Measurements from ENCODE around the gene ZBTB11. TPM values are rescaled to one million over a fixed set of nuclear protein-coding genes. Genes with fewer than 3 reads are reported as not detected.
A peak's percentile ranks its signal among the peaks of the same experiment; 100 is the strongest.
"Not testable (repeated sequence)": the region's sequence is repeated elsewhere in the genome, so short reads cannot be mapped to it uniquely, and the experiment has no call there.

ZBTB11 gene
- total and polyA plus RNA-seq, 12 donors: 4.9 to 20.0 (median 14.2) TPM

DNA sequence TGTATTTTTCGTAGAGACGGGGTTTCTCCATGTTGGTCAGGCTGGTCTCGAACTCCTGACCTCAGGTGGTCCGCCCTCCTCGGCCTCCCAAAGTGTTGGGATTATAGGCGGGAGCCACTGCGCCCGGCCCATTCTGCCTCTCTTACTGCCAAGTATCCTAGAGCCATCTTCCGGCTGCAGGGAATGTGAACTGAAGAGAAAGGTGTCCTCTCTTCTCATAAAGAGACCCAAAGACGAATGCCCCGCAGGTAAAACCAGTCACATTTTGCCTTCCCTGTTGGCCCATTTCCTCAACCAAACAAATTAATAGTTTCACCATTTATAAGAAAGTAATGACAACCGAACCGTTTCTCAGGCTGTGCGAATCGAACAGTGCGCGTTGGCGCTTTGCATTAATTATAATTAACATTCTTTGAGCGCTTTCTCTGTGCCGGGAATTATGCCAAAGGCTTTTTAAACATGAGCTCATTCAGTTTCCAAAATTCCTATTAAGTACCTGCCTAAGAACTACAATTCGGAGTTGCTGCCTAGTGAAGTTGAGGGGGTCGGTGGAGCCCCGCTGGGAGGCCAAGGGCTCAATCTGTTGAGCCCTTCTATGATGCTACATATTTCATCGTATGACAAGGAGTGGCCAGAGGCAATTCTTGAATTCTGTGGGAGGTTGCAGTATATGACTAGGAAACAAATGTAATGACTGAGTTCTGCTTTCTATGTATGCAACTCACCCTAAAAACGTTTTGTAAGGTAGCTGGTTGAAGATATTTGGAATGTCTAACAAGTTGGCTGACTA is 10.4 kb upstream of the ZBTB11 start:
- peak overlapping the region in 3 of 4 donors; percentile 14 to 76 (median 21) for H3K4me3 ChIP-seq
- peak in 2 of 7 donors; percentile 27 to 42 for DNase-seq
- WGBS, 4 donors: 44 to 61% (median 57%) methylated on average over 23 to 25 of the region's 25 CpGs
- H3K36me3 ChIP-seq (replicated peaks in 1 of 2): peaks cover 0 to 33% of the 10 kb centered on the region in 2 donors
- TF ChIP-seq, protein P1, sequence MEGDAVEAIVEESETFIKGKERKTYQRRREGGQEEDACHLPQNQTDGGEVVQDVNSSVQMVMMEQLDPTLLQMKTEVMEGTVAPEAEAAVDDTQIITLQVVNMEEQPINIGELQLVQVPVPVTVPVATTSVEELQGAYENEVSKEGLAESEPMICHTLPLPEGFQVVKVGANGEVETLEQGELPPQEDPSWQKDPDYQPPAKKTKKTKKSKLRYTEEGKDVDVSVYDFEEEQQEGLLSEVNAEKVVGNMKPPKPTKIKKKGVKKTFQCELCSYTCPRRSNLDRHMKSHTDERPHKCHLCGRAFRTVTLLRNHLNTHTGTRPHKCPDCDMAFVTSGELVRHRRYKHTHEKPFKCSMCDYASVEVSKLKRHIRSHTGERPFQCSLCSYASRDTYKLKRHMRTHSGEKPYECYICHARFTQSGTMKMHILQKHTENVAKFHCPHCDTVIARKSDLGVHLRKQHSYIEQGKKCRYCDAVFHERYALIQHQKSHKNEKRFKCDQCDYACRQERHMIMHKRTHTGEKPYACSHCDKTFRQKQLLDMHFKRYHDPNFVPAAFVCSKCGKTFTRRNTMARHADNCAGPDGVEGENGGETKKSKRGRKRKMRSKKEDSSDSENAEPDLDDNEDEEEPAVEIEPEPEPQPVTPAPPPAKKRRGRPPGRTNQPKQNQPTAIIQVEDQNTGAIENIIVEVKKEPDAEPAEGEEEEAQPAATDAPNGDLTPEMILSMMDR (IDR thresholded peaks at IDR 0.05): no peak
- no peaks in the 10 kb centered on the region for H3K9me3 ChIP-seq (replicated peaks in 1 of 3)
- H3K27ac ChIP-seq: peak overlapping the region; percentile 76 to 96 (median 95)
- H3K4me1 ChIP-seq (replicated peaks in 1 of 2): peaks cover 15 to 42% of the 10 kb centered on the region in 2 donors
- no peaks in the 10 kb centered on the region for H3K27me3 ChIP-seq
- intact Hi-C loops (cut with DNase I): no loop called here

DNA sequence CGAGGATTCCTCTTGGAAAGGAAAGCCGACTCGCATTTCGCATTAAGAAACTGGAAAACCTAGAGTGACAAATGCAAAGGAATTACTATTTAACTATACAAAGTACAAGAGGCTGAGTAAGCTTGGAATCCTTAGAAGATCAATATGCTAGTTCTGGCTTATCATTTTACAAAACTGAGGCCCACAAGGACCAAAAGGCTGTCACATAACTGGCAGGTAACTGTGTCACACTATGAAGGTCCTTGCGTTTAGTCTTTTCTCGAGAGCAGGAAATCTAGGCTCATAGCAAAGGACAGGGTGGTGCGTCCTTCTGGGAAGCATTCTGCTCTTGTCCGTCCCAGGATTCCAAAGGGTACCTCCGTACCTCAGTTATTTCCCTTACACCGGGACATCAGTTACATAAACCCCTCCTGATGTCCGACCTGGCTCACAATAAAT is 9.0 kb upstream of the ZBTB11 start:
- Histone ChIP-seq H3K4me1 (replicated peaks in 1 of 2) (peaks cover 15 to 44% of the 10 kb centered on the region in 2 donors), H3K9me3 (replicated peaks in 1 of 3) (no peaks in the 10 kb centered on the region), H3K4me3 (peak overlapping the region; percentile 14 to 86 (median 70)), H3K27me3 (no peaks in the 10 kb centered on the region), H3K27ac (peak overlapping the region; percentile 71 to 96 (median 95)), H3K36me3 (replicated peaks in 1 of 2) (peaks cover 0 to 47% of the 10 kb centered on the region in 2 donors)
- peak in 1 of 7 donors; percentile 16 for DNase-seq
- WGBS, 4 donors: 1 to 4% (median 1%) methylated on average over 10 to 11 of the region's 11 CpGs
- TF ChIP-seq POLR2A (IDR thresholded peaks at IDR 0.05): no peak
- TF ChIP-seq, protein P1 (IDR thresholded peaks at IDR 0.05): no peak
- intact Hi-C loops (cut with DNase I): no loop called here

DNA sequence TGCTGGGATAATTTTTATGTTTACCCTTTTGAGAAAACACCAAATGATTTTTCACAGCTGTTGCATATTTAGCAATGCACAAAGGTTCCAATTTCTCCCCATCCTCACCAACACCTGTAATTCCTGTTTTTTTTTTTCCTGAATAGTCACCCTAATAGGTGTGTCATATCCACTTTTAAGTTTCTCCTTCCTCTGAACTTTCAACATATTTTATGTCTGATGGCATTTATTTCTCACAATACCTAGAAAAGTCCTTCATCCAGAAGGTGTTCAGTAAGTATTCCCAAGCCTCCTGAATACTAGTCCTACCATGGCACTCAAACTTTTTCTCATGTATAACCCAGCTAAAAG is 8.1 kb upstream of the ZBTB11 start:
- peak overlapping the region in 4 of 5 donors; percentile 92 to 96 (median 95) for H3K27ac ChIP-seq
- no peaks in the 10 kb centered on the region for H3K27me3 ChIP-seq
- intact Hi-C loops (cut with DNase I): no loop called here
- no peak for DNase-seq
- H3K4me1 ChIP-seq (replicated peaks in 1 of 2): peaks cover 15 to 49% of the 10 kb centered on the region in 2 donors
- no peaks in the 10 kb centered on the region for H3K9me3 ChIP-seq (replicated peaks in 1 of 3)
- TF ChIP-seq, protein P1 (IDR thresholded peaks at IDR 0.05): no peak
- TF ChIP-seq POLR2A (IDR thresholded peaks at IDR 0.05): no peak
- peak overlapping the region in 2 of 4 donors; percentile 76 to 86 for H3K4me3 ChIP-seq
- H3K36me3 ChIP-seq (replicated peaks in 1 of 2): peaks cover 0 to 56% of the 10 kb centered on the region in 2 donors

DNA sequence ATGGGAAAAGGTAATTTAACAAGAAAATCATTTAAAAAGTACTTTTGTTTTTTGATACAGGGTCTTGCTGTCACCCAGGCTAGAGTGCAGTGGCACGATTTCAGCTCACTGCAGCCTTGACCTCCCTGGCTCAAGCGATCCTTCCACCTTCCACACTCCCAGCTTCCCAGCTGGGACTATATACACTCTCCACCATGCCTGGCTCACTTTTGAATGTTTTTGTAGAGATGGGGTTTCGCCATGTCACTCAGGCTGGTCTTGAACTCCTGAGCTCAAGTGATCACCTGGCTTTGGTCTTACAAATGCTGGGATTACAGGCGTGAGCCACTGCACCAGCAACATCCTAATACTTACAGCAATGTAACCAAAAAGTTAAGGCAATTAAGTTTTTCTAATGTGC is 3.5 kb upstream of the ZBTB11 start:
- TF ChIP-seq POLR2A (IDR thresholded peaks at IDR 0.05): no peak
- TF ChIP-seq, protein P1 (IDR thresholded peaks at IDR 0.05): no peak
- intact Hi-C loops (cut with DNase I): no loop called here
- DNase-seq: no peak
- 60 to 73% (median 67%) methylated on average over 4 of the region's 4 CpGs for WGBS, 4 donors
- Histone ChIP-seq H3K4me3 (no peak overlapping the region), H3K36me3 (replicated peaks in 1 of 2) (peaks cover 0 to 57% of the 10 kb centered on the region in 2 donors), H3K27ac (no peak overlapping the region), H3K27me3 (no peaks in the 10 kb centered on the region), H3K9me3 (replicated peaks in 1 of 3) (no peaks in the 10 kb centered on the region), H3K4me1 (replicated peaks in 1 of 2) (peaks cover 19 to 51% of the 10 kb centered on the region in 2 donors)

DNA sequence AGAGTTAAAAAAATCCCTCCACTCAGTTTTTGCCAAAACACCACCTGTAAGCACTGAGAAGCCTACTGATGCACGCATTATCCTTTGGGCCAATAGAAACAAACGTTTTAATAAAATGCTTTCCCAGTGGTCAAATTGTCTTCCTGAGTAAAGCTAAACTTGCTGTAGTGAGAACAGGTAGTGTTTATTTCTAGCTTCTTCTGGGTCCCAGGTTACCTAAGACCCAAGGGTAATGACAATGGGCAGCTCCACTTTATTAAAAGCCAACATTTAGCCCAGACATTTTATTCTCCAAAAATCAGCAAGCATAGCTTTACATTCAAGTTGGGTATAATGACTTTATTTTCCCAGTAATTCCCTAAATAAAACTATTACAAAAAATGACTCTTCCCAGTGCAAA is 1.9 kb upstream of the ZBTB11 start:
- H3K27ac ChIP-seq; H3K9me3 ChIP-seq (replicated peaks in 1 of 3); H3K27me3 ChIP-seq; intact Hi-C loops (cut with DNase I); H3K4me3 ChIP-seq; DNase-seq: not testable (repeated sequence)
- Histone ChIP-seq H3K4me1 (replicated peaks in 1 of 2) (peaks cover 8 to 45% of the 10 kb centered on the region in 2 donors), H3K36me3 (replicated peaks in 1 of 2) (peaks cover 0 to 41% of the 10 kb centered on the region in 2 donors)
- WGBS, 4 donors: 58 to 91% (median 70%) methylated on average over 2 of the region's 2 CpGs

Measured in adrenal gland (tissue), 12 donors.